ENCODE results near the gene POPDC3. TPM values are rescaled to one million over a fixed set of nuclear protein-coding genes. Genes with fewer than 3 reads are reported as not detected.

The POPDC3 gene
- total RNA-seq, 1 donor from 2014 or later = not detected

GRCh38 chr6:105122717-105123116 lies 57.1 kb downstream of the POPDC3 start:
- Mint-ChIP-seq H3K36me3 (ENCODE audit: low read depth) (no peaks in the 10 kb centered on the region), H3K27me3 (ENCODE audit: low read depth) (peaks cover 7% of the 10 kb centered on the region), H3K9me3 (no peaks in the 10 kb centered on the region), H3K27ac (no peak overlapping the region), H3K4me3 (ENCODE audit: low read depth) (no peak overlapping the region), H3K4me1 (ENCODE audit: low read depth) (no peaks in the 10 kb centered on the region)
- intact Hi-C loops (cut with micrococcal nuclease) = no loop called here
- DNase-seq (ENCODE audit: low spot score) = no peak

- H3K36me3 Mint-ChIP-seq (ENCODE audit: low read depth) = no peaks in the 10 kb centered on the region
- H3K27me3 Mint-ChIP-seq (ENCODE audit: low read depth) = peaks cover 10% of the 10 kb centered on the region
- intact Hi-C loops (cut with micrococcal nuclease) = no loop called here
- no peak overlapping the region for H3K27ac Mint-ChIP-seq
- no peaks in the 10 kb centered on the region for H3K4me1 Mint-ChIP-seq (ENCODE audit: low read depth)
- H3K4me3 Mint-ChIP-seq (ENCODE audit: low read depth) = no peak overlapping the region
- H3K9me3 Mint-ChIP-seq = no peaks in the 10 kb centered on the region
- no peak for DNase-seq (ENCODE audit: low spot score)
Observed at GRCh38 chr6:105121981-105122380, 57.8 kb downstream of the POPDC3 start.

- H3K4me3 Mint-ChIP-seq (ENCODE audit: low read depth) = no peak overlapping the region
- no peaks in the 10 kb centered on the region for H3K9me3 Mint-ChIP-seq
- H3K4me1 Mint-ChIP-seq (ENCODE audit: low read depth) = no peaks in the 10 kb centered on the region
- intact Hi-C loops (cut with micrococcal nuclease) = no loop called here
- no peaks in the 10 kb centered on the region for H3K36me3 Mint-ChIP-seq (ENCODE audit: low read depth)
- no peak for DNase-seq (ENCODE audit: low spot score)
- H3K27me3 Mint-ChIP-seq (ENCODE audit: low read depth) = peaks cover 15% of the 10 kb centered on the region
- H3K27ac Mint-ChIP-seq = no peak overlapping the region
Observed at GRCh38 chr6:105120570-105120969, 59.2 kb downstream of the POPDC3 start.

- H3K27me3 Mint-ChIP-seq (ENCODE audit: low read depth) = peaks cover 25% of the 10 kb centered on the region
- no peaks in the 10 kb centered on the region for H3K9me3 Mint-ChIP-seq
- intact Hi-C loops (cut with micrococcal nuclease) = no loop called here
- H3K27ac Mint-ChIP-seq = no peak overlapping the region
- no peaks in the 10 kb centered on the region for H3K36me3 Mint-ChIP-seq (ENCODE audit: low read depth)
- no peaks in the 10 kb centered on the region for H3K4me1 Mint-ChIP-seq (ENCODE audit: low read depth)
- no peak overlapping the region for H3K4me3 Mint-ChIP-seq (ENCODE audit: low read depth)
- no peak for DNase-seq (ENCODE audit: low spot score)
Observed at GRCh38 chr6:105116150-105116549, 63.7 kb downstream of the POPDC3 start.

GRCh38 chr6:105113422-105113821 lies 66.4 kb downstream of the POPDC3 start:
- H3K36me3 Mint-ChIP-seq (ENCODE audit: low read depth) = no peaks in the 10 kb centered on the region
- no peaks in the 10 kb centered on the region for H3K9me3 Mint-ChIP-seq
- H3K4me3 Mint-ChIP-seq (ENCODE audit: low read depth) = no peak overlapping the region
- DNase-seq (ENCODE audit: low spot score) = no peak
- H3K4me1 Mint-ChIP-seq (ENCODE audit: low read depth) = no peaks in the 10 kb centered on the region
- peaks cover 28% of the 10 kb centered on the region for H3K27me3 Mint-ChIP-seq (ENCODE audit: low read depth)
- no peak overlapping the region for H3K27ac Mint-ChIP-seq
- intact Hi-C loops (cut with micrococcal nuclease) = no loop called here

GRCh38 chr6:105112577-105112976 lies 67.2 kb downstream of the POPDC3 start:
- H3K27me3 Mint-ChIP-seq (ENCODE audit: low read depth) = peaks cover 35% of the 10 kb centered on the region
- no peaks in the 10 kb centered on the region for H3K36me3 Mint-ChIP-seq (ENCODE audit: low read depth)
- no peak overlapping the region for H3K4me3 Mint-ChIP-seq (ENCODE audit: low read depth)
- intact Hi-C loops (cut with micrococcal nuclease) = no loop called here
- H3K27ac Mint-ChIP-seq = no peak overlapping the region
- no peaks in the 10 kb centered on the region for H3K9me3 Mint-ChIP-seq
- DNase-seq (ENCODE audit: low spot score) = no peak
- no peaks in the 10 kb centered on the region for H3K4me1 Mint-ChIP-seq (ENCODE audit: low read depth)

GRCh38 chr6:105111871-105112270 lies 67.9 kb downstream of the POPDC3 start:
- no peak overlapping the region for H3K27ac Mint-ChIP-seq
- H3K36me3 Mint-ChIP-seq (ENCODE audit: low read depth) = no peaks in the 10 kb centered on the region

GRCh38 chr6:105111105-105111504 lies 68.7 kb downstream of the POPDC3 start:
- no peak overlapping the region for H3K4me3 Mint-ChIP-seq (ENCODE audit: low read depth)
- H3K27ac Mint-ChIP-seq = no peak overlapping the region
- H3K4me1 Mint-ChIP-seq (ENCODE audit: low read depth) = no peaks in the 10 kb centered on the region
- peaks cover 28% of the 10 kb centered on the region for H3K27me3 Mint-ChIP-seq (ENCODE audit: low read depth)
- intact Hi-C loops (cut with micrococcal nuclease) = no loop called here
- H3K36me3 Mint-ChIP-seq (ENCODE audit: low read depth) = no peaks in the 10 kb centered on the region
- no peak for DNase-seq (ENCODE audit: low spot score)
- H3K9me3 Mint-ChIP-seq = no peaks in the 10 kb centered on the region

More at GRCh38 chr6:105111871-105112270, 67.9 kb downstream of the POPDC3 start:
- H3K4me1 Mint-ChIP-seq (ENCODE audit: low read depth) = no peaks in the 10 kb centered on the region
- intact Hi-C loops (cut with micrococcal nuclease) = no loop called here
- DNase-seq (ENCODE audit: low spot score) = no peak
- no peak overlapping the region for H3K4me3 Mint-ChIP-seq (ENCODE audit: low read depth)
- H3K27me3 Mint-ChIP-seq (ENCODE audit: low read depth) = peaks cover 31% of the 10 kb centered on the region
- H3K9me3 Mint-ChIP-seq = no peaks in the 10 kb centered on the region

- Mint-ChIP-seq H3K9me3 (no peaks in the 10 kb centered on the region), H3K27ac (no peak overlapping the region), H3K4me1 (ENCODE audit: low read depth) (no peaks in the 10 kb centered on the region), H3K36me3 (ENCODE audit: low read depth) (no peaks in the 10 kb centered on the region), H3K4me3 (ENCODE audit: low read depth) (no peak overlapping the region), H3K27me3 (ENCODE audit: low read depth) (peaks cover 26% of the 10 kb centered on the region)
- intact Hi-C loops (cut with micrococcal nuclease) = no loop called here
- DNase-seq (ENCODE audit: low spot score) = no peak
Observed at GRCh38 chr6:105109955-105110895, 69.6 kb downstream of the POPDC3 start.

GRCh38 chr6:105108631-105109262 lies 71.1 kb downstream of the POPDC3 start:
- Mint-ChIP-seq H3K4me3 (ENCODE audit: low read depth) (no peak overlapping the region), H3K27ac (no peak overlapping the region), H3K27me3 (ENCODE audit: low read depth) (peaks cover 26% of the 10 kb centered on the region), H3K4me1 (ENCODE audit: low read depth) (no peaks in the 10 kb centered on the region), H3K36me3 (ENCODE audit: low read depth) (no peaks in the 10 kb centered on the region), H3K9me3 (no peaks in the 10 kb centered on the region)
- intact Hi-C loops (cut with micrococcal nuclease) = no loop called here
- DNase-seq (ENCODE audit: low spot score) = no peak

Other genes starting within 250 kb of the POPDC3 start
- 0.05 TPM in 2 replicates for gene LIN28B, start 222.9 kb downstream of the POPDC3 start, total RNA-seq
- 52.7 and 52.9 TPM in 2 replicates for gene PREP, start 223.1 kb upstream of the POPDC3 start, total RNA-seq